DMS 273 treated with DMSO at 0.1 percent for 48 hours (cell line): ENCODE results near the gene IDH3G.
"Not testable (repeated sequence)": the region's sequence is repeated elsewhere in the genome, so short reads cannot be mapped to it uniquely, and the experiment has no call there.

Experiments
- DNase-seq: peaks from one replicate; lab custom pipeline; 2025; lab: John Stamatoyannopoulos, UW

Gene IDH3G

DNA sequence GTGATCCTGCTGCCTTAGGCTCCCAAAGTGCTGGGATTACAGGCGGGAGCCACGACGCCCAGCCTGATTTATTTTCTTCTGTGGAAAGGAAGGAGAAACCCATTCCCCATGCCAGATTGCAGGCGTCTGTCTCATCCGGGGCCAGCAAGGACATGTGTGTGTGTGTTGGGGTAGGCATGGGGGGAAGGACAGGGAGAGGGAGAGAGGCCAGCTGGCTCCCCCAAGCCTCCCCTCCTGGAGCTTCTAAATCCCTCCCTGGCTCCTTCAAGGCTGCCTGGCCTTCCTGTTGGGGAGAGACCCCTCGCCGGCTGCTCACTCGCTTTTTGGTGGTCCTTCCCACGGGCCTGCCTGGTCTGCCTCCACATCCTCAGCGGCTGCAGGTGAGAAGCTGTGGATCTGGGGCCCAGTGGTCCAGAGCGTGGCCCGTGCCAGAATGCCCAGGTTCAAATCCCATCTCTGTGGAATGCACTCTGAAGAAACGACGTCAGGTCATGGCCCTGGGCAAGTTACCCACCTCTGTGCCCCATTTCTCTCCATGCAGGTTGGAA, 31.5 kb downstream of the IDH3G start:
- DNase-seq = no peak

DNA sequence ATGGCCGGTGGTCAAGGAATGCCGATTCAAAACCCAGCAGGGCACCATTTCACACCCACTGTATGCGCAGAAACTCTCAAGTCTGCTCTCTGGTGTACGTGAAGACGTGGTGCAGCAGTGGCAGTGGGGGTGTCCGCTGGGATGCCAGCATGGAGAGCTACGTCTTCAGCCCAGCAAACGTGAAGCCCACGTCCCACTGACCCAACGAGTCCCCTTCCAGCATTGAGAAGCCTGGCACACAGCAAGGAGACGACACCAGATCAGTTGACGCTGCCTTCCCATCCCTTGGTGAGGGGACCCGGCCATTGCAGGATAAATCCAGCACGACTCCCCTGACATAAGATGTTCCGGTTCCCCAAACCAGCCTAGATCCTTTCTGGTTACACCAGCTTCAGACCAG, 32.3 kb downstream of the IDH3G start:
- no peak for DNase-seq

DNA sequence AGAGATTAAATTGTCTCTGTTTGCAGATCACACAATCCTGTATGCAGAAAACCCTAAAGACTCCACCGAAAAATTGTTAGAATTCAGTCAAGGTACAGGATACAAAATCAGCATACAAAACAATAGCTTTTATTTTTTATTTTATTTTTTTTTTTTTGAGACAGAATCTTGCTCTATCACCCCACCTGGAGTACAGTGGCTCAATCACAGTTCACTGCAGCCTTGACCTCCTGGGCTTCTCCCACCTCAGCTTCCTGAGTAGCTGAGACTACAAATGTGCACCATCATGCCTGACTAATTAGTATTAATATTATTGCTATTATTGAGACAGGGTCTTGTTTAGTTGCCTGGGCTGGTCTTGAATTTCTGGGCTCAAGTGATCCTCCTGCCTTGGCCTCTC, 39.0 kb downstream of the IDH3G start:
- no peak for DNase-seq

DNA sequence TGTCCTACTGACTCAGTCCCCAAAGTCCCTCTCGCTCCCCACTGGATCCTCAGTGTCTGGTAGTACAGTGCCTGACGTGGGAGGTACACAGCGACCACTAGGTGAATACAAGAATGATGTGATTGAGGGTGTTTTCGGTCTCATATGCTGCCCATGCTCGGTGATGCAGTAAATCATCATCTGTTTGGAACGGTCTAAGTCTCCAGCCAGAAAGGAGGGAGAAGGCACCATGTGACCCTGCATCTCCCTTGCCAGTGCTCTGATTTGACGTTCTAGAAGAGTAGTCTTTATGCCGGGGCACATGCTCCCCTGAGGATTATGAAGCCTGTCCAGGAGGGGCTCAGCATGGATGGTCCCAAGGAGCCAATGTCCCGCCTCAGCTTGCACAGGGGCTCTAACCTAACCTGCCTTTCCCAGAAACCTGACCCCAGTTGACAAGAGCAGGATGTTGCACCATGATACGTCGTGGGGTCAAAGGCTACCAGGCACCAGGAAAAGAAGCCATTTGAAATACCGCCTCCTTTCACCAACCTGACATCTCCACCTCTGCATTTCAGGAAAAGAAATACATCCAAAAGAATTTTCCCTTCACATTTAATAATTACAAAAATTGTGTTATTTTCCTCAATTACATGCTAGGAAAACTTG, 43.9 kb downstream of the IDH3G start:
- no peak for DNase-seq

DNA sequence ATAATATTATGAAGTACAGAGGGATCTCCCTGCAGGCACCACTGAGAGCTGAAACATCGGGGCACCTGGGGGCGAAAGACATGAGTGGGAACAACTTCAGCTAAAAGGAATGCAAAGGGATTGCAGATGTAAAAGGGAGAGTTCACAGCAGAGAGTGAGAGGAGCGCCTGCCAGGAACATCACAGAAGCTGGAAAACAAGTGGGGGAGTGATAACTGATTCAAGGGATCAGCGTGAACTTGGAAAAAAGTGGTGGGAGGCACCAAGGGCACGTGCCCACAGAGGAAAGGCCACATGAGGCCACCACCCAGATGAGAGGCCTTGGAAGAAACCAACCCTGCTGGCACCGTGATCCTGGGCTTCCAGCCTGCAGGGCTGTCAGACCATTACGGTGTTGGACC, 45.2 kb downstream of the IDH3G start:
- DNase-seq = not testable (repeated sequence)

DNA sequence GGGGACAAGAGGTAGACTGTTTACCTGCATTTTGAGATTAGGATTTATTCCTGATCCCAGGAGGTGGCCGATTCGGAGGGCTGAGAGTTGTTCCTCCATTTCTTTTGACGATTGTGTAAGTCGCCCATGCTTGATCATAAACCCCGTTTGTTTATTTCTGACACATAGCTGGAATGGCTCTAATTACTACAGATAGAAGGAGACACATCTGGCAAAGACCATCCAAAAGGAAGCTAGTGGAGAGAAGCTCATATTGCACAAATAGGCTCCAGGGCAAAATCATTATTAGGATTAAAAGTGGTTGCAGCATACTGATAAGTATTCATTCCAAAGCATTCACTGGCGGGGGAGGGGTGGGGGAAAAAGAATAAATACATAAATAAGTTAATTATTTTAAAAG, 47.2 kb downstream of the IDH3G start:
- DNase-seq = not testable (repeated sequence)

DNA sequence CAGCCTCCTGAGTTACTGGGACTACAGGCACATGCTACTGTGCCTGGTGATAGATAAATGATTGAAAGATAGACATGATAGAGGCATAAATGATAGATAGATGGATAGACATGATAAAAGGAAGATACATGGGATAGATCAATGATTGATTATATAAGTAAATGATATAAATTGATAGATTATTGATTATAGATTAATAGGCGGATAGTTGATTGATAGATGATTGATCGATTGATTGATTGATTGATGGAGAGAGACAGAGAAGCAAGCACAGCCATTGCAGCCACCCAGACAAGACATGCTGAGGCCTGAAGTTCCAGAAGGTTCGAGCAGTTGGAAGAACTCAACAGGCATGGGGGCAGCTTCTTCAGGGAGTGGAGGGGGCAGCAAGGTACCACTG, 47.8 kb downstream of the IDH3G start:
- no peak for DNase-seq

DNA sequence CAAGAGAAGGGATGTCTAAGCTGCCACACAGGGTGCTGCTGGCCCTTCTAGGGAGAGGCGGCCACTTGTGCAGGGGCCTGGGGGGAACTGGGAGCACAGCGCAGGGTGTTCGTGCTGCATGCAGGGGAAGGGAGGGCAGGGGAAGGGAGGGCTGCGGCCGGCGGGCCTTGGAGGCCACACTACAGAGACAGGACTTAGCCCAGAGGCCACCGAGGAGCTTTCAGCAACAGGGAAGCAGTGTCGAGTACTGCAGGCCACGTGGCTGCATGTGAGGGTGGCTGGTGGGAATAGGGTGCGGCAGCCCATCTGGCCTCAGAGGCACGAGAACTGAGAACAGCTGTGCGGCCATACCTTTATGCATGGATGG, 49.1 kb downstream of the IDH3G start:
- not testable (repeated sequence) for DNase-seq

DNA sequence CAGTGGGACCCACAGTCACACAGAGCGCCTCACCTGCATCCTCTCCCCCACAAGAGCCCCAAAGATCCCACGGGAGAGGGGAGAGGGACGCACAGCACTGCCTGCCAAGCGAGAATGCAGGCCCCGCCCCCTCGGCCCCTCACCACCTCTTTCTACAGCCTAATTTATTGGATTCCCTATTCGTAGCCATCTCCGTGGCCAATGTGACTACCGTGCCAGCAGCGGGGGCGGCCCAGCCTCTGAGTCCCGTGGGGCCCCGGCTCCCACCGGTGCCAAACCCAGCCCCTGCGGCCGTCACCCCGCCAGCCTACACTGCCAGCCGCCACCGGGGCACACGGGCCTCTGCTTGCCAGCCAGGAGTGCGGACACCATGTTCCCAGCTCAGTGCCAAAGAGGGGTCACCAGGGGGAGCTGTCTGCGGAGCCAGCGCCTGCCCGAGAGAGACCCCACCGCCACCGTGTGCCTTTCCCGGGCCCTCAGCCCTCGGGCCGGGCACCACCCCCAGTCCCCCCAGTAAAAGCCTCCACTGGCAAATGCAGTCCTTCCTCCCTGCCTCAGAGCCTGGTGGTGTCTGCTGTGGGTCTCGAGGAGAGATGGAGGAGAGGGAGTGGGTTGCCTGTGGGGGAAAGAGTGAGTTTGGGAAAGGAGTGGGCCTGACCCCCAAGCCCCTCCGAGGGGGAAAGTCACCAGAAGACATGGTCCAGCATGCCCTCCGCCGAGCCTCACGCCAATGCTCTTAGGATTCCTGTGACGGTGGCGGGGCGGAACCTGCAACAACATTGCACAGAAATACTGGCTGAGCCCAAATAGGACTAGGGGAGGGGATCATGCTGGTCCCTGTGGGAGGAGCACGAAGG, 49.7 kb downstream of the IDH3G start:
- no peak for DNase-seq

DNA sequence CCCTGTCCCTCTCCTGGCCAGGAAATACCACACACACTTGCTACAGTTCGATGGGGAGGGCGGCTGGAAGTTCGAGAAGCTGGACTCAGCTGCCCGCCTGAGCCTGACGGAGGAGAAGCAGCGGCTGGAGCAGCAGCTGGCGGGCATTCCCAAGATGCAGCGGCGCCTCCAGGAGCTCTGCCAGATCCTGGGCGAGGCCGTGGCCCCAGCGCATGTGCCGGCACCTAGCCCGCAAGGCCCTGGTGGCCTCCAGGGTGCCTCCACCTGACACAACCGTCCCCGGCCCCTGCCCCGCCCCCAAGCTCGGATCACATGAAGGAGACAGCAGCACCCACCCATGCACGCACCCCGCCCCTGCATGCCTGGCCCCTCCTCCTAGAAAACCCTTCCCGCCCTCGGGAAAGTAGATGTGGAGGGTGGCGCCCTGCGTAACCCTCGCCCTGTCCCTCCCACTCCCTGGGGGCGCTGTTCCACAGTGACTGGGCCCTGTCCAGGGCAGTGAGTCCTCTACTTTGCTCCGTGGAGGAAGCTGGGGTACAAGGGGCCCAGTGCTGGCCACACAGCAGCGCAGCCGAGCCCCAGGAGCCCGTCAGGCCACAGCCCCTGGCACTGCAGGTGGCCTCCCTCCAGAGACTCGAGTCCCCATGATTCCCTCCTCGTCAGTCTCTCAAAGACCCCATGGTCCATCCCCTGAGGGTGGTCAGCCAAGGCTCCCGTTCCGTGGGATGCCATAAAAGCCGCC, 50.5 kb downstream of the IDH3G start:
- DNase-seq = not testable (repeated sequence)

DNA sequence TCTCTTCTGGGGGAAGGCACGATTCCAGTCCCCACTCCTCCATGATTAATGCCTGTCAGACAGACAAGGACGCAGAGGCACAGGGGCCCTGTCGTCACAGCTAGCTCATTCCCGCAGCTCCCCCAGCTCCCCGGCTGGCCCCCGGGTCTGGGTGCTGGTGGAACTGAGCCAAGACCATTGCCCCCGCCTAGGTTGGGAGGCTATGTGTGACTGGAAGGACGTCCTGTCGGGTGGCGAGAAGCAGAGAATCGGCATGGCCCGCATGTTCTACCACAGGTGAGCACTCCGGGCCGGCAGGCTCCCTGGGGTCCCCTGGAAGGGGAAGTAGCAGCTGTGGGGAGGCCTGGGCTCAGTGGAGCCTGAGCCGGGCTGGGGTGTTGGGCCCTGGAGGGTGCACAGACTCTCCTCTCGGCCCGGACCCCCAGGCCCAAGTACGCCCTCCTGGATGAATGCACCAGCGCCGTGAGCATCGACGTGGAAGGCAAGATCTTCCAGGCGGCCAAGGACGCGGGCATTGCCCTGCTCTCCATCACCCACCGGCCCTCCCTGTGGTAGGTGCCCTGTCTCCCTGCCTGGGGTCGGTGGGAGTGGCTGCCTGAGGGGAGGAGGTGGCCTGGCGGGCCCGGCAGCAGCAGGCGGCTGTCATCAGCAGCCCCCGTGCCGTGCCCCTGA, 51.2 kb downstream of the IDH3G start:
- not testable (repeated sequence) for DNase-seq

DNA sequence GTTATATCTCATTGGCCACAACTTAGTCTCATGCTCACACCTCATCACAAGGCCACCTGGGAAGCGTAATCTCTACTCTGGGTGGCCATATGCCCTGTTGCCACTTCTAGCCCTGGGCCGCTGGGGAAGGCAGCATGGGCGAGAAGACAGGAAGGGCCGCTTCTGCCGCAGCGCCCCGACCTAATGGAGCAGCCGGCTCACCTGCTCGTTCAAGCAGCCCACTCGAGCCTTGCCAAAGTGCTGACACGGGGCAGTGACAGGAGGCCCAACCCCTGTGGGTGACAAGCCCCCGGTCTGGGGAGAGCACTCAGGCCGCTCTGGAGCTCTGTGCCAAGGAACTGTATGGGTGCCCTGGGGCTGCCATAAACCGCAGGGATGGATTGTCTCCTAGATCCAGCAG, 52.1 kb downstream of the IDH3G start:
- DNase-seq = not testable (repeated sequence)

DNA sequence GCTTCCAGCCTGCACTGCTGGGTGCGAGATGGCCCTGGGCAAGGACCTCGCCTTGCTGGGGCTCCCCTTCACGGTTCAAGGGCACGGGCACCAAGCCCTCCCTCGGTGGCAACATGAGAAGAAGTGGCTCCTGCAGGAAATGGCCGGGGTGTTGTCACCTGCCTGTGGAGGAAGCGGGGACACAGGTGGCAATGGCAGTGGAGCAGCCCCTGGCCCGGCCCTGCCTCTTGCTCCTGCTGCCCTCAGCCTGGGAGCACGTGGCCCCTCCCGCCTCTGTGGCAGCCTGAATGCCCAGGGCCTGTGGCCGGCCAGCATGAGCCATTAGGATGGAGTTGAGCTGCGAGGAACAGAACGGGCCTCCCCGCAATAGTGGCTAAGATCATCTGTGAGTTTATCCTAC, 52.7 kb downstream of the IDH3G start:
- DNase-seq = no peak

DNA sequence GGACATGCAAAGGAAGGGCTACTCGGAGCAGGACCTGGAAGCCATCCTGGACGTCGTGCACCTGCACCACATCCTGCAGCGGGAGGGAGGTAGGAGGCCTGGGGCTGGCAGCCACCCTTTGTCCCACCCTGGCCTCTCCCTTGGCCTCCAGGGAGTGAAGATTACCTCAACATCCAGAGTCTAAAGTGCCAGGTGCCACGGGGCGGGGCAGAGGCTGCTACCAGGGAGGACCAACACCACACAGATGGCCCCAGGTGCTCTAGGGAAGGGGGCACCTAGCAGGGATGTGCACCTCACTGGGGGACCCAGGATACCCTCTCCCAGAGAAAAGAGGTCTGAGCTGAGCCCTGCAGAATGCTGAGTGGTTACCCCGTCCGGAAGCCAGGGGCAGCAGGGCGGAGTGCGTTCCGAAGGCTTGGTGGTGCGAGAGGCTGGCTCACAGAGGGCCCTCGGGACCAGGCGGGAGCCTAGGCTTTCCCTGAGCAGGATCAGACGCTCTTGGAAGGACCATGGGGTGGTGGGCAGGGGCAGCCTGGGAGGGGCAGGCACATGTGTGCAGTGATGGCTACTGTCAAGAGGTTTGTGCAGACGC, 53.4 kb downstream of the IDH3G start:
- no peak for DNase-seq

DNA sequence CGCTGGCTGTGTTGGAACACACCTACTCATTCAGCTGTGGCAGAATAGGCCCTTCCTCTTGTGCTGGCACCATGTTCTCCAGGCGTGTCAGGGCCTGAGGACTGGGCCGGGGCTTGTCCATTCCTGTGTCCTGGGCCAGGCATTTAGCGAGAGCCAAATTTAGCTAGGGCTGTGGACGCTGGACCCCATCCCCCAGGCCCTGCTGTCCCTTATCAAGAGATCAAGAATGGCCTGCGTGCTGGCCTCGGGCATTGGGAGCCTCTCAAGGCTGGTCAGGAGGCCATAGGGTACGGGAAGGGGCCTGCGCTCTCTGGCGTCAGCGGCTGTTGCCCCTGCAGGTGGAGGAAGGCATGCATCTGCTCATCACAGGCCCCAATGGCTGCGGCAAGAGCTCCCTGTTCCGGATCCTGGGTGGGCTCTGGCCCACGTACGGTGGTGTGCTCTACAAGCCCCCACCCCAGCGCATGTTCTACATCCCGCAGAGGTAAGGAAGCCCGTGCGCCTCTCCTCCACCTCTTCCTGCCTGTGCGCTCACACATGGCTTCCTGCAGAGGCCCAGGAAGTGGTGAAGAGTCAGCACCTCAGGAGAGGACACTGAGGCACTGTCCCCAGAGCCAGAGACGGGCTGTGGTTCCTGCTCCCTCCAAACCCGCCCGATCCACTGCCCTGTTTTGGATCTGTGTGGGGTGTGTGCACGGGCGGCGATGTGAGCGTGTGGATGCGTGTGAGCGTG, 54.3 kb downstream of the IDH3G start:
- DNase-seq = no peak

DNA sequence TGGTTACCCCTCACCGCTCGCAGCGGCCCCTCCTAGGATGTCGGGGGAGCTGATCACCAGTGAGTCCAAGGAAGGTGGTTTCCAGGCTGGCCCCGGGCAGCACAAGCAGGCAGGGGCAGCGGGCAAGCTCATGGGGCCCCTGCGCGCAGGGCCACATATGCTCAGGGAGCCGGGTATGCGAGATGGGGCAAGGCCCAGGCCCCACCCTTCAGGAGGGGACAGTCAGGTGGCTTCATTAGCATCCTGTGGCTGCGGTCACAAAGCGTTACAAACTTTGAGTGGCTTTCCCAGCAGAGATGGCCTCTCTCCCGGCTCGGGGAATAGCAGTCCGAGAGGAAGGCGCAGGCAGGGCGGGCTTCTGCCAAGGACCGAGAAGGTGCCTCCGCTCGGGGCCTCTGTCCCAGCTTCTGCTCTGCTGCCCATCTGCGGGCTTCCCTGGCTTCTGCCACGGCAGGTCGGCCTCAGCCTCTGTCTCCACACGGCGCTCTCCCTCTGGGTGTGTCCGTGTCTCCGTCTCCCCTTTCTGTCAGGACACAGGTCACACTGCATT, 56.0 kb downstream of the IDH3G start:
- no peak for DNase-seq

DNA sequence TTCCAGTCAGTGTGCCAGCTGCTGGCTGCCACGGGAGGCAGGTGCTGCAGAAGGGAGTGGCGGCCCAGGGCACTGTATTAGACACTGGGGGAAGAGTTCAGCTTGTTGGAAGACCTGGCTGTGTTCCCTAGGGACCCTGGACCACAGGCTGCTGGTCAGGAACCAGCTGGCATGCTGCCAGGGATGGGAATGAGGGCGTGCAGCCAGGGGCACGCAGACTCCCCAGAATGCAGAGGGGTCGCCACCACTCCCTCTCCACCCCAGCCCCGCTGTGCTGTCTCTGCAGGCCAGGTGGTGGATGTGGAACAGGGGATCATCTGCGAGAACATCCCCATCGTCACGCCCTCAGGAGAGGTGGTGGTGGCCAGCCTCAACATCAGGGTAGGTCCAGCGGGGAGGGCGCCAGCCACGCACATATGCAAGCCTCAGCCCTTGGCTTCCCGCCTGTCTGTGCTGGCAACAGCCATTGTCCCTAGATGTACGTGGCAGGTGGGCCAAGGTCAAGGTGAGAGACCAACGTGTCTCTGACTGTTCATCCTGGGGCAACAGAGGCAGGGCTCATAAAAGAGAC, 57.2 kb downstream of the IDH3G start:
- DNase-seq = no peak

DNA sequence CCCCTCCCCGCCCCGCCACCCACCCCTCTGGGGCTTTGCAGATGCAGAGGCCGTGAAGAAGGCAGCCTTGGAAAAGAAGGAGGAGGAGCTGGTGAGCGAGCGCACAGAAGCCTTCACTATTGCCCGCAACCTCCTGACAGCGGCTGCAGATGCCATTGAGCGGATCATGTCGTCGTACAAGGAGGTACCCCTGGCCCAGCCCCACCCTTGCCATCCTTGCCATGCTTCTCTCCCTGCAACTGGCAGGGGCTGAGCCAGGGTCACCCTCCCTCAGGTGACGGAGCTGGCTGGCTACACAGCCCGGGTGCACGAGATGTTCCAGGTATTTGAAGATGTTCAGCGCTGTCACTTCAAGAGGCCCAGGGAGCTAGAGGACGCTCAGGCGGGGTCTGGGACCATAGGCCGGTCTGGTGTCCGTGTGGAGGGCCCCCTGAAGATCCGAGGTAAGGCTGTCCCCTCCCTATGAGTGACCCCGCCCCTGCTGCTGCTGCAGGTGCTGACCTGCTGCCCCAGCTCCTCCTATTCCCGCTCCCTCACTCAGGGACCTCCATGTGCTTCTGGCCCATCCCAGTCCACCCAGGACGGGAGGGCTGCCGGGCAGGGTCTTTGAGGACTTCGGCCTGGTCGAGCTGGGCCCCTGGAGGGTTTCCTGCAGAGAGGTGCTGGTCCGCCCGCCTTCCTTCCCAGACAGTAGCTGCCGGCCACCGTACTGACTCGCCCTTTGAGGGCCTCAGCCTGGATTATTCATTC, 57.9 kb downstream of the IDH3G start:
- DNase-seq = no peak
